K562 (cell line): ENCODE measurements around the gene HP. TPM values are rescaled to one million over a fixed set of nuclear protein-coding genes. Genes with fewer than 3 reads are reported as not detected.

Experiments
- ATAC-seq: fragments of 200-7000 bp; cut with Tn5 transposase; 3 replicates; pipeline ENCODE4 v1.9.1; 2020; ENCODE audit warnings: moderate library complexity
- BruUV-seq: library from RNA; stranded (reverse); fragments of 400-500 nt; replicated peaks from 2 replicates; lab custom pipeline; 2021; lab: Mats Ljungman, UMichigan
- CTCF ChIA-PET: fragments of 300-600 bp; formaldehyde crosslinking; extraction: SDS; loops from one replicate; lab custom pipeline; 2021; ENCODE audit warnings: low intra/inter-chr PET ratio; lab: Yijun Ruan, JAX
- POLR2A ChIA-PET: fragments of 300-600, 350-650 bp; sonication (Branson Sonifier 250); formaldehyde crosslinking; extraction: SDS; loops from one replicate; lab custom pipeline; 2021; ENCODE audit warnings: antibody characterized with exemption, inconsistent platforms; lab: Yijun Ruan, JAX
- DNase-seq, 4 experiments: peaks; one replicate each; pipeline versions ENCODE4 v3.0.0 to v3.0.0-alpha.2; 2011 to 2018; ENCODE audit warnings: low spot score in 3 of 4, mixed read lengths in 3 of 4; ENCODE audit errors: extremely low read depth in 1 of 4
- FAIRE-seq: peaks from 2 replicates; lab custom pipeline; 2011; peaks lifted over from hg19 to GRCh38; lab: Jason Lieb, UNC
- H2AFZ ChIP-seq: 2 replicates; pipeline ENCODE4 v1.6.0; 2011; ENCODE audit warnings: low read depth, low read length, control low read depth, inconsistent platforms
- H3K27ac ChIP-seq: fragments of 200-600 bp; 3 replicates; pipeline ENCODE4 v1.8.0; 2011; ENCODE audit warnings: low read depth, mild to moderate bottlenecking, control low read depth, inconsistent platforms, low read length, moderate library complexity, mixed read lengths; ENCODE audit errors: extremely low read depth
- H3K27me3 ChIP-seq, 2 experiments: fragments of 300-600 bp in 1 of 2; 2 replicates in 1 of 2; 3 replicates in 1 of 2; pipeline versions ENCODE4 v1.6.0 to v1.8.0; 2011; ENCODE audit warnings: inconsistent platforms in 2 of 2, low read length in 2 of 2, mild to moderate bottlenecking in 1 of 2, mixed read lengths in 1 of 2, moderate library complexity in 1 of 2; ENCODE audit not compliant: control insufficient read depth in 2 of 2, insufficient read depth in 2 of 2
- H3K36me3 ChIP-seq: fragments of 300-600 bp; 3 replicates; pipeline ENCODE4 v1.8.0; 2011; ENCODE audit warnings: mild to moderate bottlenecking, low read length, inconsistent platforms; ENCODE audit not compliant: control insufficient read depth, insufficient read depth
- H3K4me1 ChIP-seq, 2 experiments: fragments of 200-600 bp in 1 of 2; replicated peaks in 1 of 2; 2 replicates in 1 of 2; 3 replicates in 1 of 2; pipeline versions ENCODE4 v1.5.1 to v1.8.0; 2011; ENCODE audit warnings: inconsistent platforms in 2 of 2, low read length in 2 of 2, mild to moderate bottlenecking in 1 of 2, mixed read lengths in 1 of 2, moderate library complexity in 1 of 2; ENCODE audit not compliant: control insufficient read depth in 2 of 2, insufficient read depth in 2 of 2
- H3K4me2 ChIP-seq: 2 replicates; pipeline ENCODE4 v1.6.1; 2011; ENCODE audit warnings: low read length, control low read depth, inconsistent platforms, mixed read lengths; ENCODE audit not compliant: insufficient read depth
- H3K4me3 ChIP-seq: fragments of 200-600 bp; sonication (generic), shearing (Covaris generic); 2 replicates; pipeline ENCODE4 v1.5.1; 2016; ENCODE audit warnings: control low read depth, inconsistent platforms
- H3K79me2 ChIP-seq: fragments of 200-600 bp; 3 replicates; pipeline ENCODE4 v1.8.0; 2011; ENCODE audit warnings: low read length, inconsistent platforms; ENCODE audit not compliant: control insufficient read depth, insufficient read depth
- H3K9ac ChIP-seq, 2 experiments: 2 replicates each; pipeline versions ENCODE4 v1.6.0 to v1.6.1; 2011; ENCODE audit warnings: low read depth in 2 of 2, low read length in 2 of 2, control low read depth in 1 of 2, inconsistent platforms in 1 of 2, mild to moderate bottlenecking in 1 of 2, mixed read lengths in 1 of 2; ENCODE audit not compliant: insufficient read depth in 1 of 2
- H3K9me1 ChIP-seq: one replicate; pipeline ENCODE4 v1.6.0; 2011; ENCODE audit warnings: inconsistent platforms, mild to moderate bottlenecking, low read length, moderate library complexity; ENCODE audit not compliant: control insufficient read depth, insufficient read depth
- H3K9me3 ChIP-seq: replicated peaks from 2 replicates; pipeline ENCODE4 v1.5.1; 2011; ENCODE audit warnings: low read depth, low read length, inconsistent platforms; ENCODE audit not compliant: control insufficient read depth, insufficient read depth
- H4K20me1 ChIP-seq: replicated peaks from 2 replicates; pipeline ENCODE4 v1.6.1; 2011; ENCODE audit warnings: low read length, inconsistent platforms, mixed read lengths; ENCODE audit not compliant: control insufficient read depth, insufficient read depth
- BCOR ChIP-seq: fragments of 450-650 bp; IDR thresholded peaks from 2 replicates; pipeline ENCODE4 v1.6.1; 2016
- ESRRB ChIP-seq: fragments of 250-450 bp; sonication (Bioruptor Pico); IDR thresholded peaks from 2 replicates; pipeline ENCODE4 v1.5.0; 2020; ENCODE audit warnings: mild to moderate bottlenecking, moderate library complexity, borderline replicate concordance
- HDAC6 ChIP-seq: IDR thresholded peaks from 2 replicates; pipeline ENCODE4 v1.6.1; 2012; ENCODE audit warnings: low read depth, mild to moderate bottlenecking, control low read depth, inconsistent platforms, low read length, moderate library complexity
- HDGF ChIP-seq: fragments of 450-650 bp; IDR thresholded peaks from 2 replicates; pipeline ENCODE4 v1.6.1; 2016
- MEF2D ChIP-seq: conservative IDR thresholded peaks from 2 replicates; pipeline ENCODE4 v1.6.1; 2016; ENCODE audit warnings: low read depth, missing genetic modification characterization, missing compliant biosample characterization
- POLR3A ChIP-seq: IDR thresholded peaks from 2 replicates; pipeline ENCODE4 v1.6.1; 2011; ENCODE audit warnings: borderline replicate concordance, mild to moderate bottlenecking, moderate library complexity; ENCODE audit not compliant: insufficient read length, insufficient read depth; ENCODE audit errors: extremely low read depth
- PRPF4 ChIP-seq: fragments of 200-400 bp; formaldehyde crosslinking; IDR thresholded peaks from one replicate; pipeline ENCODE4 v1.6.1; 2017; ENCODE audit warnings: low read length, low read depth, mild to moderate bottlenecking; ENCODE audit not compliant: insufficient read depth, poor library complexity, severe bottlenecking
- SRSF9 ChIP-seq: fragments of 200-400 bp; formaldehyde crosslinking; IDR thresholded peaks from 2 replicates; pipeline ENCODE4 v1.6.1; 2017; ENCODE audit warnings: low read depth, low read length, borderline replicate concordance
- ZFX ChIP-seq: sonication (generic); formaldehyde crosslinking; IDR thresholded peaks from 2 replicates; pipeline ENCODE4 v1.8.0; 2022; ENCODE audit warnings: mild to moderate bottlenecking, missing genetic modification reagents, moderate library complexity
- ZNF212 ChIP-seq: fragments of 450-650 bp; formaldehyde crosslinking; IDR thresholded peaks from 2 replicates; pipeline ENCODE4 v1.4.0; 2020; ENCODE audit warnings: mild to moderate bottlenecking
- WGBS: fragments of 100-300 bp; shearing (Covaris generic); methylation state at CpG from one replicate; pipeline ENCODE4 v1.1.6; 2016; ENCODE audit warnings: low coverage, mixed read lengths; ENCODE audit not compliant: insufficient coverage; ENCODE audit errors: missing lambda C conversion rate; 5-methylcytosine and 5-hydroxymethylcytosine counted together
- in situ Hi-C: fragments of 300-500 bp; cut with MboI; formaldehyde crosslinking; loops from 4 replicates; pipeline ENCODE4 v1.15.0; 2018; ENCODE audit warnings: inconsistent platforms, mixed read lengths
- intact Hi-C: fragments of 100-400 bp; cut with micrococcal nuclease; formaldehyde crosslinking; loops from 2 replicates; pipeline ENCODE4 v1.14.2; 2022
- polyA plus RNA-seq, 8 experiments: library from polyadenylated mRNA; depleted of rRNA in 4 of 8; stranded (reverse) in 5 of 8; unstranded in 3 of 8; fragments of >200 nt; fragmentation: Nextera tagmentation in 2 of 8; fragmentation: Illumina TruSeq in 1 of 8; extraction: Ambion mirVana in 2 of 8; extraction: Trizol in 1 of 8; gene quantifications; 2 replicates each; pipeline versions ENCODE4 v1.2.1 to v1.2.3, GENCODE V29; 2011 to 2014; ENCODE audit warnings: inconsistent platforms in 1 of 8, missing spikeins in 1 of 8
- total RNA-seq, 7 experiments: library from RNA; depleted of rRNA in 6 of 7; stranded (reverse); fragments of >200 nt in 6 of 7; fragmentation: Illumina TruSeq in 2 of 7; extraction: Trizol in 2 of 7; gene quantifications; 2 replicates each; pipeline versions ENCODE4 v1.2.1 to v1.2.3, GENCODE V29; 2011 to 2021; ENCODE audit warnings: low replicate concordance in 1 of 7
- TF ChIP-seq, protein P1 (sequence below): fragments of 450-650 bp; IDR thresholded peaks from 2 replicates; pipeline ENCODE4 v1.6.1; 2016; ENCODE audit warnings: antibody characterized with exemption
- TF ChIP-seq, protein P2 (sequence below): sonication (generic); formaldehyde crosslinking; IDR thresholded peaks from 2 replicates; pipeline ENCODE4 v1.9.0; 2022; ENCODE audit warnings: mild to moderate bottlenecking, missing genetic modification reagents
- TF ChIP-seq, protein P3 (sequence below), 3 experiments: fragments of 200-800 bp in 1 of 3; sonication (Bioruptor generic) in 1 of 3; sonication (generic) in 1 of 3; formaldehyde crosslinking in 1 of 3; IDR thresholded peaks; 2 replicates each; pipeline versions ENCODE4 v1.6.1 to v1.8.0; 2016 to 2022; ENCODE audit warnings: mild to moderate bottlenecking in 2 of 3, missing compliant biosample characterization in 2 of 3, missing genetic modification characterization in 2 of 3, missing genetic modification reagents in 1 of 3
- TF ChIP-seq, protein P4 (sequence below): fragments of 450-650 bp; IDR thresholded peaks from 2 replicates; pipeline ENCODE4 v1.6.1; 2016; ENCODE audit warnings: borderline replicate concordance
- TF ChIP-seq, protein P5 (sequence below), 2 experiments: fragments of 450-650 bp in 1 of 2; sonication (generic) in 1 of 2; formaldehyde crosslinking in 1 of 2; IDR thresholded peaks in 1 of 2; conservative IDR thresholded peaks in 1 of 2; 2 replicates each; pipeline versions ENCODE4 v1.6.1 to v1.8.1; 2016 to 2023; ENCODE audit warnings: mild to moderate bottlenecking in 2 of 2, moderate library complexity in 2 of 2, inconsistent platforms in 1 of 2, missing genetic modification reagents in 1 of 2

Gene HP
- total and polyA plus RNA-seq, 9 of the 15 experiments (the other 6 are each of a cell fraction or from before 2014, with no cell fraction given) = 0.04 to 8.7 TPM; not detected in 7

DNA sequence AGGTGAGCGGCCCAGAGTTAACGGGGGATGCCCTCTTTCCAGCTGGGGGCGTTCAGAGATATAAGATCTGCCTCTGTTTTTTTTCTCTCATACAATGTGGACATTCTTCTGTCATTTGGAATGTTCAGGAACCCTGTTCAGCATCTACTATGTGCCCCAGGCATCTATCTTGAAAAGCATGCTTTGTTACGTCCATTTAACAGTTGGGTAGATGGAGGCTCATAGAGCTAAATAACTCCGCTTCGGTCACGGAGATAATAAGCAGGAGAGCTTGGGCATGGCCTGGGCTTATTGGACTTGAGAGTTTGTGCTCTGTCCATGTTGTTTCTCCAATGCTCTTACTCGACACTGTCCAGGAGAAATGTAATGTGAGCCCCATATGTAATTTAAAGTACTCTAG is 39.6 kb upstream of the HP start:
- Histone ChIP-seq H3K27ac (no peak overlapping the region), H3K36me3 (peaks cover 72% of the 10 kb centered on the region), H3K27me3 (no peaks in the 10 kb centered on the region), H3K4me3 (no peak overlapping the region), H4K20me1 (no peaks in the 10 kb centered on the region), H3K9me3 (no peaks in the 10 kb centered on the region), H3K4me1 (peaks cover 23 to 24% of the 10 kb centered on the region in 2 experiments), H3K79me2 (peaks cover 9% of the 10 kb centered on the region; the same call in 2 of the 3 replicates), H3K9ac (no peak overlapping the region), H2AFZ (no peak overlapping the region), H3K9me1 (no peaks in the 10 kb centered on the region), H3K4me2 (no peak overlapping the region; the same call in 1 of the 2 replicates)
- ChIA-PET POLR2A (interaction anchor here (0.8 to 1.7 kb wide), 2 partner anchors 12 to 17 kb away, joined by 3 to 4 read pairs; no protein-coding TSS in a partner anchor), CTCF (no interaction called here)
- no peak for DNase-seq
- in situ Hi-C loops = no loop called here
- intact Hi-C loops = no loop called here
- 90% methylated on average over 7 of the region's 8 CpGs for WGBS
- BruUV-seq = no TSS peak
- FAIRE-seq = no peak
- ATAC-seq = no peak
- TF ChIP-seq PRPF4 (no peak), SRSF9 (no peak), ZFX (CRISPR knock-in tag) (no peak), ESRRB (CRISPR knock-in tag) (no peak), BCOR (peak; percentile 75), HDAC6 (no peak), POLR3A (no peak), HDGF (no peak), ZNF212 (CRISPR knock-in tag) (no peak), MEF2D (tag) (no peak)
- TF ChIP-seq, protein P1, sequence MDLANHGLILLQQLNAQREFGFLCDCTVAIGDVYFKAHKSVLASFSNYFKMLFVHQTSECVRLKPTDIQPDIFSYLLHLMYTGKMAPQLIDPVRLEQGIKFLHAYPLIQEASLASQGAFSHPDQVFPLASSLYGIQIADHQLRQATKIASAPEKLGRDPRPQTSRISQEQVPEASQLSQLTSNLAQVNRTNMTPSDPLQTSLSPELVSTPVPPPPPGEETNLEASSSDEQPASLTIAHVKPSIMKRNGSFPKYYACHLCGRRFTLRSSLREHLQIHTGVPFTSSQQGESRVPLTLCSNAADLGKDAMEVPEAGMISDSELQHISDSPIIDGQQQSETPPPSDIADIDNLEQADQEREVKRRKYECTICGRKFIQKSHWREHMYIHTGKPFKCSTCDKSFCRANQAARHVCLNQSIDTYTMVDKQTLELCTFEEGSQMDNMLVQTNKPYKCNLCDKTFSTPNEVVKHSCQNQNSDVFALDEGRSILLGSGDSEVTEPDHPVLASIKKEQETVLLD = no peak
- TF ChIP-seq, protein P2, sequence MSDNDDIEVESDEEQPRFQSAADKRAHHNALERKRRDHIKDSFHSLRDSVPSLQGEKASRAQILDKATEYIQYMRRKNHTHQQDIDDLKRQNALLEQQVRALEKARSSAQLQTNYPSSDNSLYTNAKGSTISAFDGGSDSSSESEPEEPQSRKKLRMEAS (CRISPR knock-in tag) = no peak
- TF ChIP-seq, protein P3, sequence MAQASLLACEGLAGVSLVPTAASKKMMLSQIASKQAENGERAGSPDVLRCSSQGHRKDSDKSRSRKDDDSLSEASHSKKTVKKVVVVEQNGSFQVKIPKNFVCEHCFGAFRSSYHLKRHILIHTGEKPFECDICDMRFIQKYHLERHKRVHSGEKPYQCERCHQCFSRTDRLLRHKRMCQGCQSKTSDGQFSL (CRISPR knock-in tag; IDR thresholded peaks at IDR 0.05) = no peak
- TF ChIP-seq, protein P3 (tag; IDR thresholded peaks at IDR 0.05) = no peak
- TF ChIP-seq, protein P4, sequence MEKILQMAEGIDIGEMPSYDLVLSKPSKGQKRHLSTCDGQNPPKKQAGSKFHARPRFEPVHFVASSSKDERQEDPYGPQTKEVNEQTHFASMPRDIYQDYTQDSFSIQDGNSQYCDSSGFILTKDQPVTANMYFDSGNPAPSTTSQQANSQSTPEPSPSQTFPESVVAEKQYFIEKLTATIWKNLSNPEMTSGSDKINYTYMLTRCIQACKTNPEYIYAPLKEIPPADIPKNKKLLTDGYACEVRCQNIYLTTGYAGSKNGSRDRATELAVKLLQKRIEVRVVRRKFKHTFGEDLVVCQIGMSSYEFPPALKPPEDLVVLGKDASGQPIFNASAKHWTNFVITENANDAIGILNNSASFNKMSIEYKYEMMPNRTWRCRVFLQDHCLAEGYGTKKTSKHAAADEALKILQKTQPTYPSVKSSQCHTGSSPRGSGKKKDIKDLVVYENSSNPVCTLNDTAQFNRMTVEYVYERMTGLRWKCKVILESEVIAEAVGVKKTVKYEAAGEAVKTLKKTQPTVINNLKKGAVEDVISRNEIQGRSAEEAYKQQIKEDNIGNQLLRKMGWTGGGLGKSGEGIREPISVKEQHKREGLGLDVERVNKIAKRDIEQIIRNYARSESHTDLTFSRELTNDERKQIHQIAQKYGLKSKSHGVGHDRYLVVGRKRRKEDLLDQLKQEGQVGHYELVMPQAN = no peak
- TF ChIP-seq, protein P5, sequence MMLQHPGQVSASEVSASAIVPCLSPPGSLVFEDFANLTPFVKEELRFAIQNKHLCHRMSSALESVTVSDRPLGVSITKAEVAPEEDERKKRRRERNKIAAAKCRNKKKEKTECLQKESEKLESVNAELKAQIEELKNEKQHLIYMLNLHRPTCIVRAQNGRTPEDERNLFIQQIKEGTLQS (IDR thresholded peaks at IDR 0.05) = no peak
- TF ChIP-seq, protein P5 (CRISPR knock-in tag; conservative IDR thresholded peaks at IDR 0.05) = no peak
